ENCODE results near the gene SDSL. TPM values are rescaled to one million over a fixed set of nuclear protein-coding genes. Genes with fewer than 3 reads are reported as not detected.

The SDSL gene
- total RNA-seq, 4 donors from 2014 or later, result 0.46 to 1.8 (median 1.4) TPM; not detected in 1

GRCh38 chr12:113392520-113392919, 29.7 kb upstream of the SDSL start:
- no peak for TF ChIP-seq POLR2A (IDR thresholded peaks at IDR 0.05)
- TF ChIP-seq, protein P1, sequence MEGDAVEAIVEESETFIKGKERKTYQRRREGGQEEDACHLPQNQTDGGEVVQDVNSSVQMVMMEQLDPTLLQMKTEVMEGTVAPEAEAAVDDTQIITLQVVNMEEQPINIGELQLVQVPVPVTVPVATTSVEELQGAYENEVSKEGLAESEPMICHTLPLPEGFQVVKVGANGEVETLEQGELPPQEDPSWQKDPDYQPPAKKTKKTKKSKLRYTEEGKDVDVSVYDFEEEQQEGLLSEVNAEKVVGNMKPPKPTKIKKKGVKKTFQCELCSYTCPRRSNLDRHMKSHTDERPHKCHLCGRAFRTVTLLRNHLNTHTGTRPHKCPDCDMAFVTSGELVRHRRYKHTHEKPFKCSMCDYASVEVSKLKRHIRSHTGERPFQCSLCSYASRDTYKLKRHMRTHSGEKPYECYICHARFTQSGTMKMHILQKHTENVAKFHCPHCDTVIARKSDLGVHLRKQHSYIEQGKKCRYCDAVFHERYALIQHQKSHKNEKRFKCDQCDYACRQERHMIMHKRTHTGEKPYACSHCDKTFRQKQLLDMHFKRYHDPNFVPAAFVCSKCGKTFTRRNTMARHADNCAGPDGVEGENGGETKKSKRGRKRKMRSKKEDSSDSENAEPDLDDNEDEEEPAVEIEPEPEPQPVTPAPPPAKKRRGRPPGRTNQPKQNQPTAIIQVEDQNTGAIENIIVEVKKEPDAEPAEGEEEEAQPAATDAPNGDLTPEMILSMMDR (IDR thresholded peaks at IDR 0.05), result no peak
- no peak for DNase-seq (ENCODE audit: low spot score in 2 of 2)
- intact Hi-C loops (cut with DNase I; ENCODE audit: low total_unique reads), result no loop called here
- H3K4me3 ChIP-seq (ENCODE audit: low read depth, poor library complexity, severe bottlenecking), result no peak overlapping the region
- WGBS, 2 donors, result 79 to 89% methylated on average over 7 of the region's 7 CpGs

DNA sequence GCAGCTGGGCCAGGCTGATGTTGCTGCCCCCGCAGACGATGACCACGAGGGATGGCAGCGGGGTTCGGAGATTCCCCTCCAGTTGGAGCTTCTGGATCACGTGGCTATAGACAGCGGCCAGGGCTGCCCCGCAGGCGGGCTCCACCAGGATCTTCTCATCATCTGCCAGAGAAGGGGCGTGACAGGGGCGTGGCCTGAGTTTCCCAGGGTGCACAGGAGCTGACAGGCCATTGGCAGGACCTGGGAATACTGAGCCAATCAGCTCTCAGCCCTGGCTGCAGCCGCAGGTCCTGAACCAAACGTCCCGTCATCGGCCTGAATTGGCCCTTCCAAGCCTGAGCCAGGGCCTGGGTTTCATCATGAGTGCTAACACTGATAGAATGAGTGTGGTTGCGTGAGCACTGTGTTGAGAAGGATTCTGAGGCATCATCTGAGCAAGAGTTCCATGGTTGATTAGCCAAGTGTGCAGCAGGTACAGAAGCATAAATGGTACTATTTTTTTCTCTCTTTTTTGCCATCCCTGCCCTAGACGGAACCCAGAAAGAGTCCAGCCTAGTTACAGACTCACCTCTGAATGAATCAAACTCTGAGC, 29.1 kb upstream of the SDSL start:
- intact Hi-C loops (cut with DNase I; ENCODE audit: low total_unique reads), result no loop called here
- H3K4me3 ChIP-seq (ENCODE audit: low read depth, poor library complexity, severe bottlenecking), result no peak overlapping the region
- DNase-seq (ENCODE audit: low spot score in 2 of 2), result no peak
- TF ChIP-seq, protein P1 (IDR thresholded peaks at IDR 0.05), result no peak
- TF ChIP-seq POLR2A (IDR thresholded peaks at IDR 0.05), result no peak
- WGBS, 2 donors, result 60 to 83% methylated on average over 14 to 17 of the region's 17 CpGs

DNA sequence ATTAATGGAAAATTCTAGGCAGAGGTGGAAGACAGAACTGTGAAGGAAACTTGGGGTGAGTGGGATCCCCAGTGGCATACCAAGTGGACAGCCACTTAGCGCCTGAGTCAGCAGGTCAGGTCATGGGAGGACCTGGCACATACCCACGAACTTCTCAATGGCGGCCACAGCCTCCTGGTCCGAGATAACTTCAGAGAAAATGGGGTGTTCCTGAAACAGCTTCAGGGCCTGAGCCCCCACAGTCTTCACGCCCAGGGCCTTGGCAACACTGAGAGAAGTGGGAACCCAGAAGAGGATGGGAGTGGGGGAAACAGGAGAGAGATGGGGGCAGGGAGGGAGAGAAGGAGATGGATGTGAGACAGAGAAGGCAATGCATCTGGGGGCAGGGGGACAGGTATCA, 28.4 kb upstream of the SDSL start:
- DNase-seq (ENCODE audit: low spot score in 2 of 2), result no peak
- intact Hi-C loops (cut with DNase I; ENCODE audit: low total_unique reads), result no loop called here
- no peak overlapping the region for H3K4me3 ChIP-seq (ENCODE audit: low read depth, poor library complexity, severe bottlenecking)
- no peak for TF ChIP-seq POLR2A (IDR thresholded peaks at IDR 0.05)
- TF ChIP-seq, protein P1 (IDR thresholded peaks at IDR 0.05), result no peak
- WGBS, 2 donors, result 85 to 90% methylated on average over 5 of the region's 5 CpGs

DNA sequence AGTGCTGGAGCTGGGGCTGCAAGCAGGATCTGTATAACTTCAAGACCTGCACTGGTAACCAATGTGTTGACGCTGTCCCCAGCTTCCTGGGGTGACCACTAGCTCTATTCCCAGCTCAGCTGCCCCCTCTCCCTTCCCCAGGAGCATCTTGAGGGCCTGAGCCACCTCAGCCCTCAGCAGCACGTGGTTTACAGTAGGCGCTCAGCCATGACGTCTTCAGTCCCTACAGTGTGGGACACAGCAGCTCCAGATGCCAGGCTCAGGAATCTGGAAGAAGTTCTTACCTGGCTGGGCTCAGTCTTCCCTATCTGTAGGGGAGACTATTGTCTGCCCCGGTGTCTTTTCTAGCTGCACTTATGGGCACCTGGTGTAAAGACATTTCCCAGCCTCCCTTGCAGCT, 27.1 kb upstream of the SDSL start:
- TF ChIP-seq, protein P1 (IDR thresholded peaks at IDR 0.05), result no peak
- no peak for TF ChIP-seq POLR2A (IDR thresholded peaks at IDR 0.05)
- WGBS, 2 donors, result 82 to 83% methylated on average over 5 of the region's 5 CpGs
- no peak for DNase-seq (ENCODE audit: low spot score in 2 of 2)
- intact Hi-C loops (cut with DNase I; ENCODE audit: low total_unique reads), result no loop called here
- H3K4me3 ChIP-seq (ENCODE audit: low read depth, poor library complexity, severe bottlenecking), result no peak overlapping the region

GRCh38 chr12:113396200-113396599, 26.0 kb upstream of the SDSL start:
- intact Hi-C loops (cut with DNase I; ENCODE audit: low total_unique reads), result no loop called here
- H3K4me3 ChIP-seq (ENCODE audit: low read depth, poor library complexity, severe bottlenecking), result no peak overlapping the region
- DNase-seq (ENCODE audit: low spot score in 2 of 2), result no peak
- TF ChIP-seq, protein P1 (IDR thresholded peaks at IDR 0.05), result no peak
- no peak for TF ChIP-seq POLR2A (IDR thresholded peaks at IDR 0.05)
